OCI-LY1 (cell line): ENCODE measurements around the gene PTPRR.

Source experiments
- CTCF ChIP-seq: fragments of 200-600 bp; sonication (generic), shearing (Covaris generic); IDR thresholded peaks from 2 replicates; pipeline ENCODE4 v1.5.1; 2017; ENCODE audit warnings: mild to moderate bottlenecking, antibody characterized with exemption, low read length, moderate library complexity, mixed read lengths
- EZH2 ChIP-seq: fragments of 200-600 bp; sonication (generic), shearing (Covaris generic); IDR thresholded peaks from 2 replicates; pipeline ENCODE4 v1.8.0; 2017; ENCODE audit warnings: borderline replicate concordance, mixed run types, mild to moderate bottlenecking, antibody characterized with exemption, low read length, moderate library complexity, mixed read lengths

- TF ChIP-seq CTCF: no peak
- no peak for TF ChIP-seq EZH2
Observed at GRCh38 chr12:70615174-70615866, 305.2 kb downstream of the PTPRR start.
